Mesothelial cell of epicardium (in vitro differentiated cells): ENCODE data around the gene HCK. TPM values are rescaled to one million over a fixed set of nuclear protein-coding genes. Genes with fewer than 3 reads are reported as not detected.
"Not testable (repeated sequence)": the region's sequence is repeated elsewhere in the genome, so short reads cannot be mapped to it uniquely, and the experiment has no call there.

Source experiments
- DNase-seq, 2 experiments: peaks; one replicate each; pipeline ENCODE4 v3.0.0; 2021; ENCODE audit warnings: low spot score in 2 of 2; ENCODE audit not compliant: unreplicated experiment in 2 of 2
- H3K27ac Mint-ChIP-seq: 2 replicates; pipeline ENCODE4 v1.8.0; 2021; ENCODE audit warnings: mixed read lengths
- H3K27me3 Mint-ChIP-seq: 2 replicates; pipeline ENCODE4 v1.8.0; 2021; ENCODE audit warnings: low read depth, mixed read lengths
- H3K36me3 Mint-ChIP-seq: 2 replicates; pipeline ENCODE4 v1.8.0; 2021; ENCODE audit warnings: mixed read lengths
- H3K4me1 Mint-ChIP-seq: 2 replicates; pipeline ENCODE4 v1.8.0; 2021; ENCODE audit warnings: mixed read lengths
- H3K4me3 Mint-ChIP-seq: 2 replicates; pipeline ENCODE4 v1.8.0; 2021; ENCODE audit warnings: mild to moderate bottlenecking, moderate library complexity, mixed read lengths
- H3K9me3 Mint-ChIP-seq: 2 replicates; pipeline ENCODE4 v1.8.0; 2021; ENCODE audit warnings: mixed read lengths
- total RNA-seq: library from RNA; stranded (reverse); gene quantifications from 3 replicates; pipeline ENCODE4 v1.2.1, GENCODE V29; 2021
- TF ChIP-seq, protein P1 (sequence below): fragments of 200-600 bp; sonication (generic); IDR thresholded peaks from one replicate; pipeline ENCODE4 v1.5.0; 2021; ENCODE audit warnings: antibody characterized with exemption; ENCODE audit not compliant: unreplicated experiment

HCK gene
- total RNA-seq, 1 donor from 2014 or later: not detected

DNA sequence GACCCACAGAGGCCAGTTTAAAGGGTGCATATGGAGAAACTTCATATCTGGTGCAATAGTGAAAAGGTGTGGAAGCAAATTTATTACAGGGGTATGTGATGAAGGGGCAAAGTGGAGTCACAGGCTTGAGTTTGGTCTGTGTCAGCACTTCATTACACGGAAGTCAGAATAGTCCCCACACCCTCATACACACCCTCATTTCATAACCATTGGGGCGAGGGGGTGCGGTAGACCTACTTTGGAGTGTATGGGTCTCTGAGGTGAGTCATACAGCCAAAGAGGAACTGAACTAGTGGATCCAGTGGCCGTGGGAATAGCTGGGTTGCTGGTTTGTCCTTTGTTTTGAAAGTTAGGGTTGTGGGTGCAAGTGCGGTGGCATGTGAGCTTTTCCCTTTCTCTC, 60.8 kb downstream of the HCK start:
- TF ChIP-seq, protein P1, sequence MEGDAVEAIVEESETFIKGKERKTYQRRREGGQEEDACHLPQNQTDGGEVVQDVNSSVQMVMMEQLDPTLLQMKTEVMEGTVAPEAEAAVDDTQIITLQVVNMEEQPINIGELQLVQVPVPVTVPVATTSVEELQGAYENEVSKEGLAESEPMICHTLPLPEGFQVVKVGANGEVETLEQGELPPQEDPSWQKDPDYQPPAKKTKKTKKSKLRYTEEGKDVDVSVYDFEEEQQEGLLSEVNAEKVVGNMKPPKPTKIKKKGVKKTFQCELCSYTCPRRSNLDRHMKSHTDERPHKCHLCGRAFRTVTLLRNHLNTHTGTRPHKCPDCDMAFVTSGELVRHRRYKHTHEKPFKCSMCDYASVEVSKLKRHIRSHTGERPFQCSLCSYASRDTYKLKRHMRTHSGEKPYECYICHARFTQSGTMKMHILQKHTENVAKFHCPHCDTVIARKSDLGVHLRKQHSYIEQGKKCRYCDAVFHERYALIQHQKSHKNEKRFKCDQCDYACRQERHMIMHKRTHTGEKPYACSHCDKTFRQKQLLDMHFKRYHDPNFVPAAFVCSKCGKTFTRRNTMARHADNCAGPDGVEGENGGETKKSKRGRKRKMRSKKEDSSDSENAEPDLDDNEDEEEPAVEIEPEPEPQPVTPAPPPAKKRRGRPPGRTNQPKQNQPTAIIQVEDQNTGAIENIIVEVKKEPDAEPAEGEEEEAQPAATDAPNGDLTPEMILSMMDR: no peak
- H3K36me3 Mint-ChIP-seq: no peaks in the 10 kb centered on the region
- no peaks in the 10 kb centered on the region for H3K27me3 Mint-ChIP-seq
- peaks cover 22% of the 10 kb centered on the region for H3K4me1 Mint-ChIP-seq
- no peak for DNase-seq
- H3K9me3 Mint-ChIP-seq: no peaks in the 10 kb centered on the region
- H3K4me3 Mint-ChIP-seq: no peak overlapping the region
- H3K27ac Mint-ChIP-seq: no peak overlapping the region

DNA sequence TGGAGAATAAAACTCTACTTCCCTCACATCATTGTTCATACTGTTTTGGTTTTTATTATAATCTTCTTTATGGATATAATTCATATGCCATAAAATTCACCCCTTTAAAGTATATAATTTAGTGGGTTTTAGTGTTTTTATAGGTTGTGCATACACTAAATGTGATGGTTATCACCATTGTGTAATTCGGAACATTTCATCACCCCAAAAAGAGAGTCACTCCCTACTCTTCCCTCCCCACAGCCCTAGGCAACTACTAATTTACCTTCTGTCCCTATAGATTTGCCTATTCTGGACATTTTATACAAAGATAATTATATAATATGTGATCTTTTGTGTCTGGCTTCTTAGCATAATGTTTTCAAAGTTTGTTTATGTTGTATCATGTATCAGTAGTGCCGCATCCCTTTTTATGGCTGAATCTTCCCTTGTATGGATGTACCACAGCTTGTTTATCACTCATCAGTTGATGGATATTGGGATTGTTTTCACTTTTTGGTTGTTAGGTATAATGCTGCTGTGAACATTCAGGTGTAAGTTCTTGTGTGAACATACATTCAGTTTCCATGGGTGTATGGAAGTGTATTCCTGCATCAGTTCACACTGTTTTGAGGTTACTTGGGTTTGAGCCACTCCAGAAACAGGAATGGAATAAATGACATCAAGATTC, 61.7 kb downstream of the HCK start:
- peaks cover 22% of the 10 kb centered on the region for H3K4me1 Mint-ChIP-seq
- TF ChIP-seq, protein P1: no peak
- no peak for DNase-seq
- H3K9me3 Mint-ChIP-seq: no peaks in the 10 kb centered on the region
- H3K4me3 Mint-ChIP-seq: no peak overlapping the region
- no peaks in the 10 kb centered on the region for H3K27me3 Mint-ChIP-seq
- H3K27ac Mint-ChIP-seq: no peak overlapping the region
- H3K36me3 Mint-ChIP-seq: no peaks in the 10 kb centered on the region

DNA sequence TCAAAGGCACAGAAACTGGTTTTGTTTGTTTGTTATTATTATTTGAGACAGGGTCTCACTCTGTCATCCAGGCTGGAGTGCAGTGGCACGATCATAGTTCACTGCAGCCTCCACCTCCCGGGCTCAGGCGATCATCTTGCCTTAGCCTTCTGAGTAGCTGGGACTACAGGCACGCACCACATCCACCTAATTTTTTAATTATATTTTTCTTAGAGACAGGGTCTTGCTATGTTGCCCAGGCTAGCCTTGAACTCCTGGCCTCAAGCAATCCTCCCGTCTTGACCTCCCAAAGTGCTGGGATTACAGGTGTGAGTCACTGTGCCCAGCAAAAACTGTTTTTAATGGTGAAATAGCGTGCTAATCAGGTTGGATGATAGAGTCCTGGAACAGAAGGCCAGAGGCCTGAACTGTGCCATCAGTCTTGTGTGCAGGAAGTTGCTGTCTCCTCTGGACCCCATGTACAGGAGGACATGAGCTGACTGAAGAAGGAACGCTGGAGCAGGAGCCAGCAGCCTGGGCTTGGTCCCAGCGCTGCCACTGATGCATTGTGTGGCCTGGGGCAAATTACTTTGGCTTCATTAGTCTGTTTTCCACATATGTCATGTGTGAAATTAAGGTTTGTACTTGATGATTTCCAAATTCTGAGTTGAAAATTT, 62.4 kb downstream of the HCK start:
- TF ChIP-seq, protein P1: no peak
- Mint-ChIP-seq H3K36me3 (no peaks in the 10 kb centered on the region), H3K27me3 (no peaks in the 10 kb centered on the region), H3K4me3 (no peak overlapping the region), H3K27ac (no peak overlapping the region), H3K4me1 (peaks cover 22% of the 10 kb centered on the region), H3K9me3 (no peaks in the 10 kb centered on the region)
- no peak for DNase-seq

DNA sequence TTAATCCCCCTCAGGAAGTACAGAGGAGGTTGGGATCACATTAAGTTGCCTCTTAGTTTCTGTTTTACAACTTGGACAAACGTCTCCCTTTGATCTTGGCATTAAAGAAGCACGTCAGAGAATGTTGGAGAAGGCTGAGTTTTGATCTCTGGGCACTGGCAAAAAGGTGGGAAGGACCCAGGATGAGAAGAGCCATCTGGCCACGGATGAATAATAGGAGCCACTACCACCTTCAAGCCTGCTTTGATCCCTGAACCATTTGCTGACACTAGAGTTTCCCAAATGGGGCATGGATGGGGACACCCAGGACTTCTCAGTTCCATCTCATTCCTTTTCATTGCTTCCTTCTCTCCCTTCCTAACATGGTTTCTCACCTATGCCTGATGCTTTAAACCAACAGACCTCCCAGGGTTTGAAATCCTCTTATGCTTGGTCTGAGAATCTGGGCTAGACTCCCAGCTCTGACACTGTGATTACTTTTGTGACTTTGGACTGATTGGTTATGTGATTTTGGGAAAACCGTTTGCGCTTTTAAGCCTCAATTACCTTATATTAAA, 63.2 kb downstream of the HCK start:
- Mint-ChIP-seq H3K9me3 (no peaks in the 10 kb centered on the region), H3K27me3 (no peaks in the 10 kb centered on the region), H3K36me3 (no peaks in the 10 kb centered on the region), H3K4me1 (peaks cover 21% of the 10 kb centered on the region), H3K4me3 (no peak overlapping the region), H3K27ac (no peak overlapping the region)
- no peak for DNase-seq
- TF ChIP-seq, protein P1: no peak

DNA sequence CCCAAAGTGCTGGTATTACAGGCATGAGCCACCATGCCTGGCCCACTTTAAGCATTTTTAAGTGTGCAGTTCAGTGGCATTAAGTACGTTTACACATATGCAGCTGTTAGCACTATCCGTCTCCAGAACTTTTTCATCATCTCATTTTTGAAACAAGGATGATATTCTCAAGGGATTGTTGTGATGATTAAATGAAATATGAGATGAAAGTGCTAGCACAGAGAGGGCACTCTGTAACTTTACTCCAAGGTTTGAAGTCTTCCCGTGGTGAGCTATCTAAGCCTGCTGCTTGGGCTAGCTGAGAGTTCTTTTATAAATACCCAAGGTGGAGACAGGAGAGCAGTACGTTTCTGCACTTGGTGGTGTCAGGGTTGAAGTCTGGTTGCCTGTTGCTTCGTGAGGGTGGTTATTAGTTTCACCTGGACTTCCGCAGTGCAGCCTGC, 64.1 kb downstream of the HCK start:
- H3K36me3 Mint-ChIP-seq: peaks cover 5% of the 10 kb centered on the region
- H3K4me1 Mint-ChIP-seq: peaks cover 13% of the 10 kb centered on the region
- H3K27ac Mint-ChIP-seq: no peak overlapping the region
- H3K27me3 Mint-ChIP-seq: no peaks in the 10 kb centered on the region
- TF ChIP-seq, protein P1: no peak
- no peak for DNase-seq
- H3K4me3 Mint-ChIP-seq: no peak overlapping the region
- H3K9me3 Mint-ChIP-seq: no peaks in the 10 kb centered on the region

DNA sequence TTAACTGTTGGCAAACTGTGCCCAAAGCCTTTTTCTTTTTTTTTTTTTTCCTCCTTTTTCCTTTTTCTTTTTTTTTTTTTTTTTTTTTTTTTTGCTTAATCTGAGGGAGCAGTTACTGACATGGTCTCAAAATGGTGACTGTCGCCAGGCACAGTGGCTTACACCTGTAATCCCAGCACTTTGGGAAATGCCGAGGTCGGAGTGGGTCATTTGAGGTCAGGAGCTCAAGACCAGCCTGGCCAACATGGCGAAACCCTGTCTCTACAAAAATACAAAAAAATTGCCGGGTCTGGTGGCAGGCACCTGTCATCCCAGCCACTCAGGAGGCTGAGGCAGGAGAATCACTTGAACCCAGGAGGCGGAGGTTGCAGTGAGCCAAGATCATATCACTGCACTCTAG, 64.8 kb downstream of the HCK start:
- not testable (repeated sequence) for H3K4me1 Mint-ChIP-seq, DNase-seq, H3K4me3 Mint-ChIP-seq, H3K9me3 Mint-ChIP-seq, H3K36me3 Mint-ChIP-seq, H3K27ac Mint-ChIP-seq, H3K27me3 Mint-ChIP-seq

DNA sequence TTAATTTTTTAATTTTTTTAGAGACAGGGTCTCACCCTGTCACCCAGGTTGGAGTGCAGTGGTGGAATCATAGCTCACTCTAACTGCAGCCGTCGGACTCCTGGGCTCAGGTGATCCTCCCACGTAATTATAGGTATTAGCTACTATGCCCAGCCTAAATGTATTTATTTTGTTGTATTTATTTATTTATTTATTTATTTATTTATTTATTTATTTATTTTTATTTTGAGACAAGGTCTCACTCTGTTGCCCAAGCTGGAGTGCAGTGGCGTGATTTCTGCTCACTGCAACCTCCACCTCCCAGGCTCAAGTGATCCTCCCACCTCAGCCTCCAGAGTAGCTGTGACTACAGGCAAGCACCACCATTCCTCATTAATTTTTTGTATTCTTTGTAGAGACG, 66.4 kb downstream of the HCK start:
- not testable (repeated sequence) for H3K36me3 Mint-ChIP-seq, H3K27ac Mint-ChIP-seq, H3K9me3 Mint-ChIP-seq, H3K4me1 Mint-ChIP-seq, DNase-seq, H3K4me3 Mint-ChIP-seq, H3K27me3 Mint-ChIP-seq
